GM10847 (cell line): Measurements from ENCODE around the gene PRDX3.
A peak's percentile ranks its signal among the peaks of the same experiment; 100 is the strongest.

Source experiments
- POLR2A ChIP-seq: IDR thresholded peaks from 2 replicates; pipeline ENCODE4 v1.6.1; 2011; ENCODE audit not compliant: insufficient read length; ENCODE audit errors: extremely low read depth

Gene PRDX3

GRCh38 chr10:119189811-119190282 is 11.2 kb upstream of the PRDX3 start:
- TF ChIP-seq POLR2A = no peak

- no peak for TF ChIP-seq POLR2A
These were observed 5.2 kb upstream of the PRDX3 start for GRCh38 chr10:119183664-119184412.

DNA sequence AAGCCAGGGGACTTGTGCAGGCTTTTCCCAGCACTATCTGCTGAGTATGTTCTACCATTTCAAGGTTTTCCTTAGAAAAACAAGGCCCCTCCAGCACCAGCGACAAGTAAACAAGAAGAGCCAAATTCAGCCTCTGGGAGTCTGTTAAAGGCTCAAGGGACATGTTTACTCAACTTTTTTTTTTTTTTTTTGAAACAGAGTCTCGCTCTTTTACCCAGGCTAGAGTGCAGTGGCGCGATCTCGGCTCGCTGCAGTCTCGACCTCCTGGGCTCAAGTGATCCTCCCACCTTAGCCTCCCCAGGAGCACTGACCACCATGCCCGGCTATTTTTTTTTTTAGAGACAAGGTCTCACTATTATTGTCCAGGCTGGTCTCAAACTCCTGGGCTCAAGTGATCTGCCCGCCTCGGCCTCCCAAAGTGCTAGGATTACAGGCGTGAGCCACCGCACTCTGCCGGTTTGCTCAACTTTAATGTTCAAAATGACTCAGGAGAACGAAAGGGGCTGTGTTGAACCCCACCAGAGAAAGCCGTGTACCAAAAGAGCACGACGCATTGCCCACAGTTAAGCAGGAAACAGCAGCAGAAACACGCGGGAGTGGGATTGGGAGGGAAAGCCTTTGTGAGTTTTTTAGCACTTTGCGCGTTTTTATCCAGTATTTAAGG is 772 bp downstream of the PRDX3 start:
- no peak for TF ChIP-seq POLR2A

- TF ChIP-seq POLR2A = no peak
These were observed 2.4 kb downstream of the PRDX3 start for GRCh38 chr10:119176166-119176565.

GRCh38 chr10:119174109-119174508 is 4.5 kb downstream of the PRDX3 start:
- TF ChIP-seq POLR2A = no peak

GRCh38 chr10:119167041-119167440 is 11.6 kb downstream of the PRDX3 start:
- TF ChIP-seq POLR2A = no peak

GRCh38 chr10:119166564-119166963 is 12.0 kb downstream of the PRDX3 start:
- TF ChIP-seq POLR2A = no peak

GRCh38 chr10:119166118-119166500 is 12.5 kb downstream of the PRDX3 start:
- TF ChIP-seq POLR2A = no peak

DNA sequence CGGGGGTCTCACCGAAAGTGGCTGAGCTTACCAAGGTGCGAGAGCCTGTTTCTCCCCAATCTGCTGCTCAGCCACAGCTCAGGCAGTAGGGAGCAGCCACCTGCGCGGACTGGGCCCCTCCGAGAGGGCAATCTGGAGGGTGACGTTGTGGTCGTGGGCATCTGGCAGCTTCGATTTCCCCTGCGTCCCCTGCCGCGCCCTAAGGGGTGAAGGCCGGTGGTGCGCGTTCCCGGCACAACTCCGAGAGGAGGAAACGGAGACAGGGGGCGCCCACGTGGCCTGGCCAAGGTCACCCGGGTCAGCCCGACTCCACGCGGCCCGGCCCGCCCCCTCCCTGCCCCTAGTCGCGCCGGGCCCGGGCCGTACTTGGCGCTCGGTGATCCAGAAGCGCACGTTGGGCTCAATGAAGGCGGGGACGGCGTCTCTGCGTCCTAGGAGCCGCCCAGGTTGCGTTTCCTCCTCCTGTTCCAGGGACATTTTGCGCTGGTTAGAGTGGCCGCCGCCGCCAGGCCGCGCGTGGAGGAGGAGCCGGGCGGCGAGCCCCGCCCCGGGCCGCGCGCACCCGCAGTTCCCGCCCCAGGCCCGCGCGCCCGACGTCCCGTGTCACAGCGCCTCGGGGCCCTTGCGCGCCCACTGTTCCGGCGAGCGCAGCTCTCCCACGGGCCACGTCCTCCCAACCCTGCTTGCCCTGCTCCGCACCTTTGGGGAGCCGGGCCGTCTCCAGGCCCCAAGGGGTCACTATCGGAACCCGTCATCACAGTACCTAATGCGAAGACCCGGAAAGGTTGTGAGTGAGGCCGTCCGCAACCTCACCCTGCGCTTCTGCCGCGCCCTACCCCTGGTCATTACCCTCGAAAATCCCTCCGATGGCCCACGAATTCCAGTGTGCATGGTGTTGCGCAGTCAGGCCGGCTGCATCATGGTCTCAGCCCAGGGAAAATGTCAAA is 13.2 kb downstream of the PRDX3 start, which contains the start of gene SFXN4:
TSS of gene SFXN4 (minus strand) at position 544 of the 947 bp plus-strand sequence. CDS start at position 477, 67 bp downstream.
- TF ChIP-seq POLR2A = peak; percentile 84

DNA sequence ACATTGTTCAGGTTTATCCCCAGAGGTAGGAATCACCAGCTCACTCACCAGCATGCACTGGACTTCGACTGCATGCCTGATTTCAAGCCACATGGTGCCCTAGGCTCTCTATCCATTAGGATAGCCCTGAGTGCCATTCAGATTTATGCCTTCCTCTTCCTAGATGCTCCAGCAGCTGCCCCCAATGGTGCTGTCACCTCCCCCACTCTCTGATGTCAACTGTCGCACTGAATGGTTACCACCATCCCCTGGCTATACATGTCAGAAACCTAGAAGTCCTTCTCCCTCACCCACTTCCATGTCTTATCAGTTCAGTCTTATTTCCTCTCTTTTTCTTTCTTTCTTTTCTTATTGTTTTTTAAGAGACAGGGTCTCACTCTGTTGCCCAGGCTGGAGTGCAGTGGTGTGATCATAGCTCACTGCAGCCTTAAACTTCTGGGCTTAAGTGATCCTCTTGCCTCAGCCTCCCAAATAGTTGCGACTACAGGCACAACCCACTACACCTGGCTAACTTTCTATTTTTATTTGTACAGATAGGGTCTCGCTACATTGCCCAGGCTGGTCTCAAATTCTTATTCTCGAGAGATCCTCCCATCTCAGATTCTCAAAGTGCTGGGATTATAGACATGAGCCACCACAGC is 16.0 kb downstream of the PRDX3 start:
- TF ChIP-seq POLR2A = no peak

DNA sequence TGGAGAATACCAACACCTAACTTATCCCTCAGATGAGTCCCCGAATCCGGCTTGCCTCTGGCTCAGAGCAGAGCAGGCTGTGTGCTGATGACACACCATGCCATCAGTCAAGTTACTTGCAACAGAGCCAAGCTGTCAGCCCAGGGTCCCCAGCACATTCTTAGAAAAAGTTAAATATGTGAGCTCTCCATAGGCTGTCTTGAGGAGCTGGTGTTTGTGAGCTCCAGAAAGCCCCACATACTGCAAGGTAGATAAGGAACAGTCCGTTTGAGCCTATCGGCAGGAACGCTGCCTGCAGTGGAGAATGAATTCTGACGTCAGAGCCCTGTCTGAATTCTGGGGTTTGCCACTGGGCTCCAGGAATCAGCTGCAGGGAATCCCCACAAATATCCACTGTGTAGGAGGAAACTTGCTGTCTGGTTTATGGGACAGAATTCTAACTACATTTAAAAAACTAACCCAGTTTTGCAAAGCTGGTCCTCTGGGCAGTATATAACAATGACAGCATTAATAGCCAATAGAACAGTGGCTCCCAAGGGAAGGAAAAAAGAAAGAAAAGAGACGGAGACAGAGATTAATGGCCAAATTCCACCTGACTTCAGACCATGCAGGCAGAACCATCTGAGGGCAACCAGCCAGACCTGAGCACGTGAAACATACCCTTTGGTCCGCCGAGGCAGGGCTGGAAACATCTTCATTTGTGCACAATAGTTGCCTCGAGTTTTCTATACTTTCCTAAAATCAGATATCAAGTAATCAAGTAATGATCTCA is 16.7 kb downstream of the PRDX3 start:
- TF ChIP-seq POLR2A = no peak

- TF ChIP-seq POLR2A = no peak
These were observed 19.3 kb downstream of the PRDX3 start for GRCh38 chr10:119159332-119159731.

DNA sequence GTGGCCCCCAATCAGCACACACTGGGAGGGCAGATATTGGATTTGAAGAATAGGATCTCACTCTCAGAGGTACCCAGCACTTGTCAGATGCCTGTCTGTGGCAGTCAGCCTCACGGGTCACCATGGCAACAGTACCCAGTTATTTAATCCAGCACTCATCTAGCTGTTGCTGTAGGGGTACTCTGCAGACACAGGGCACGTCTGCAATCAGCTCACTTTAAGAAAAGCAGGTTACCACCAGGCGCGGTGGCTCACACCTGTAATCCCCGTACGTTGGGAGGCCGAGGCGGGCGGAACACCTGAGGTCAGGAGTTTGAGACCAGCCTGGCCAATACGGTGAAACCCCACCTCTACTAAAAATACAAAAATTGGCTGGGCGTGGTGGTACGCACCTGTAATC is 25.0 kb downstream of the PRDX3 start:
- TF ChIP-seq POLR2A = no peak

DNA sequence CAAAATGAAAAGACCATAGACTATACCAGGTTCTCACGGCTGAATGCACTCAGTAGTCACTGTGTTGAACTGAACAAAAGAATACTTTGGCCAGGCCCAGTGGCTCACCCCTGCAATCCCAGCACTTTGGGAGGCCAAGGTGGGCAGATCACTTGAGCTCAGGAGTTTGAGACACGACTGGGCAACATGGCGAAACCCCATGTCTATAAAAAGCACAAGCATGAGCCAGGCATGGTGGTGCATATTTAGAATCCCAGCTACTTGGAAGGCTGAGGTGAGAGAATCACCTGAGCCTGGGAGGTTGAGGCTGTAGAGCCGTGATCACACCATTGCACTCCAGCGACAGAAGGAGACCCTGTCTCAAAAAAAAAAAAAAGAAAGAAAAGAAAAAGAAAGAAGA is 25.6 kb downstream of the PRDX3 start:
- TF ChIP-seq POLR2A = no peak
